PC-9 (cell line): ENCODE results near the gene MELTF.

ENCODE experiments used
- EZH2 ChIP-seq: fragments of 200-600 bp; sonication (generic); IDR thresholded peaks from 2 replicates; pipeline ENCODE4 v1.8.0; 2017; ENCODE audit warnings: antibody characterized with exemption, low read depth
- TF ChIP-seq, protein P1 (sequence below): fragments of 200-600 bp; sonication (generic); conservative IDR thresholded peaks from 2 replicates; pipeline ENCODE4 v1.6.1; 2017; ENCODE audit warnings: mixed run types, antibody characterized with exemption, mild to moderate bottlenecking, moderate library complexity

- TF ChIP-seq, protein P1, sequence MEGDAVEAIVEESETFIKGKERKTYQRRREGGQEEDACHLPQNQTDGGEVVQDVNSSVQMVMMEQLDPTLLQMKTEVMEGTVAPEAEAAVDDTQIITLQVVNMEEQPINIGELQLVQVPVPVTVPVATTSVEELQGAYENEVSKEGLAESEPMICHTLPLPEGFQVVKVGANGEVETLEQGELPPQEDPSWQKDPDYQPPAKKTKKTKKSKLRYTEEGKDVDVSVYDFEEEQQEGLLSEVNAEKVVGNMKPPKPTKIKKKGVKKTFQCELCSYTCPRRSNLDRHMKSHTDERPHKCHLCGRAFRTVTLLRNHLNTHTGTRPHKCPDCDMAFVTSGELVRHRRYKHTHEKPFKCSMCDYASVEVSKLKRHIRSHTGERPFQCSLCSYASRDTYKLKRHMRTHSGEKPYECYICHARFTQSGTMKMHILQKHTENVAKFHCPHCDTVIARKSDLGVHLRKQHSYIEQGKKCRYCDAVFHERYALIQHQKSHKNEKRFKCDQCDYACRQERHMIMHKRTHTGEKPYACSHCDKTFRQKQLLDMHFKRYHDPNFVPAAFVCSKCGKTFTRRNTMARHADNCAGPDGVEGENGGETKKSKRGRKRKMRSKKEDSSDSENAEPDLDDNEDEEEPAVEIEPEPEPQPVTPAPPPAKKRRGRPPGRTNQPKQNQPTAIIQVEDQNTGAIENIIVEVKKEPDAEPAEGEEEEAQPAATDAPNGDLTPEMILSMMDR: no peak
- TF ChIP-seq EZH2: no peak
Observed at GRCh38 chr3:197000211-197000610, 29.4 kb downstream of the MELTF start.
